GM12872 (cell line): ENCODE data around the gene PRKG1.

Source experiments
- CTCF ChIP-seq: IDR thresholded peaks from 3 replicates; pipeline ENCODE4 v1.5.1; 2011; ENCODE audit warnings: low read depth, mild to moderate bottlenecking, low read length, moderate library complexity; ENCODE audit not compliant: insufficient read depth

PRKG1 gene

GRCh38 chr10:51436805-51437204, 362.5 kb downstream of the PRKG1 start:
- no peak for TF ChIP-seq CTCF

- no peak for TF ChIP-seq CTCF
Observed at GRCh38 chr10:51439645-51440044, 365.4 kb downstream of the PRKG1 start.

DNA sequence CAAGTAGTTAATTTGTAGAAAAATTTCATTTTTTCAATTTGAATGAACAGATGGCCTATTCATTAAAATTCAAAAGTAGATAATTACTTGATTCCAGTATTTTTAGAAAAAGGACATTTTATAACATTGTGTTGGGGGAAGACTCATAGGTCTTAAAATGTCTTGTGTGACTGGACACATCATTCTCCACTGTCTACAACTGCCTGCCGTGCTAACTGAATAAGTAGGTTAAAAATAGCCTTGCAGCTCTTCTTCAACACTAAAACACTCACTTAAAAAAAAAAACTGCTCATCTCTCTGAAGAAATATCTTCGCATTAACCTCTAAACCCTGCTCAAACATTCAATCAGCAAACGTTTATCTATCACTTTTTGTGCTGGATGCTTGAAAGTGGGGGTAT, 371.3 kb downstream of the PRKG1 start:
- TF ChIP-seq CTCF: no peak

- TF ChIP-seq CTCF: no peak
Observed at GRCh38 chr10:51447119-51447518, 372.8 kb downstream of the PRKG1 start.

DNA sequence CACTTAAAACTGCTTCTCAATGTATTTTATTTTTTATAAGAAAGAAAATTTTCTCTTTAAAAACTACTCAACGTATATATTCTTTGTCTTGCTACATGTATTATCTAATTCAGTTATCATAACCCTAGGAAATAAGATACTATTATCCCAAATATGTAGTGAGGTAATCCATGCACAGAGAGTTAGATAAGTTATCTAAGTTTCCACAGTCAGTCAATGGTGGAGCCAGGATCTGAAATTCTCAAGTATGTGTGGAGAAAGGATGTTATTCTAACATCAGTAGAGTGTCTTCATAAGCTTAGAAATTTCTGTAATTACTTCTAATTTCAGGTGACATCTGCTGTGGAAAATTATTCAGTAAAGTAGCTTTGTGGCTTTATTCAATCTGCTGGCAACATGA, 385.2 kb downstream of the PRKG1 start:
- no peak for TF ChIP-seq CTCF

GRCh38 chr10:51462076-51462779, 387.9 kb downstream of the PRKG1 start:
- TF ChIP-seq CTCF: no peak

DNA sequence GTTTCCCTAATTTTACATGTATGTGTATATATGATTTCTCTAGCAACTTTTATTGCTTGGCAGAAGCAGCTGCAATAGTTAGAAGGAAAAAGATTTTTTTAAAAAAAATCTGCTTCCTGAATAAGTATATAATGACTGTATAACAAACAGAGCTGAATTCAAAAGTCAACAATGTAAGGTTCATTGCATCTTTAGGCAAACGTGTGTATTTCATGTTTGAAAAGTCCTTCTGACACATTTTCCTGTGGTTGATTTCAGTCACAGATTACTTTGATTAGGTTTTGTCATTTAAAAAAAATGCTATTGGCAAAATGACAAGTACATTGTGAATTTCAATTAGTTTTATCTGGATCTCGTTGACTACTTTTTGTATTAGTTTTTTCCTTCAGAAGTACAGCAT, 394.1 kb downstream of the PRKG1 start:
- TF ChIP-seq CTCF: no peak
